VCaP (cell line): ENCODE measurements around the gene FMNL2.

Experiments used
- H3K27ac ChIP-seq: fragments of 450-650 bp; 2 replicates; pipeline ENCODE4 v1.5.1; 2017
- CTCF ChIP-seq: fragments of 450-650 bp; conservative IDR thresholded peaks from 2 replicates; pipeline ENCODE4 v1.5.1; 2017; ENCODE audit warnings: mild to moderate bottlenecking, moderate library complexity

The FMNL2 gene

GRCh38 chr2:152555048-152555447 is 220.1 kb downstream of the FMNL2 start:
- TF ChIP-seq CTCF: peak; percentile 24
- H3K27ac ChIP-seq: no peak overlapping the region

- TF ChIP-seq CTCF: no peak
- H3K27ac ChIP-seq: no peak overlapping the region
These were observed 221.5 kb downstream of the FMNL2 start for GRCh38 chr2:152556506-152556905.

- no peak overlapping the region for H3K27ac ChIP-seq
- TF ChIP-seq CTCF: no peak
These were observed 222.4 kb downstream of the FMNL2 start for GRCh38 chr2:152557273-152557888.

- no peak overlapping the region for H3K27ac ChIP-seq
- no peak for TF ChIP-seq CTCF
These were observed 223.4 kb downstream of the FMNL2 start for GRCh38 chr2:152558158-152558984.

GRCh38 chr2:152559008-152559407 is 224.0 kb downstream of the FMNL2 start:
- H3K27ac ChIP-seq: no peak overlapping the region
- no peak for TF ChIP-seq CTCF

GRCh38 chr2:152560166-152560565 is 225.2 kb downstream of the FMNL2 start:
- no peak for TF ChIP-seq CTCF

GRCh38 chr2:152560873-152561595 is 226.1 kb downstream of the FMNL2 start:
- H3K27ac ChIP-seq: no peak overlapping the region
- TF ChIP-seq CTCF: no peak

More at GRCh38 chr2:152560166-152560565, 225.2 kb downstream of the FMNL2 start:
- no peak overlapping the region for H3K27ac ChIP-seq
